Hepatocyte (in vitro differentiated cells): ENCODE data around the gene CLEC3A. TPM values are rescaled to one million over a fixed set of nuclear protein-coding genes. Genes with fewer than 3 reads are reported as not detected.
A peak's percentile ranks its signal among the peaks of the same experiment; 100 is the strongest.
"Not testable (repeated sequence)": the region's sequence is repeated elsewhere in the genome, so short reads cannot be mapped to it uniquely, and the experiment has no call there.

Experiments
- DNase-seq: peaks from one replicate; pipeline ENCODE4 v3.0.0-alpha.2; 2016; ENCODE audit warnings: low spot score
- H2AFZ ChIP-seq: fragments of 200-600 bp; sonication (generic); 2 replicates; pipeline ENCODE4 v1.6.0; 2016; ENCODE audit warnings: antibody characterized with exemption, mild to moderate bottlenecking
- H3K27ac ChIP-seq: fragments of 200-600 bp; sonication (generic); 2 replicates; pipeline ENCODE4 v1.5.1; 2016; ENCODE audit warnings: mild to moderate bottlenecking
- H3K27me3 ChIP-seq: fragments of 200-600 bp; sonication (generic); 2 replicates; pipeline ENCODE4 v1.6.1; 2016
- H3K36me3 ChIP-seq: fragments of 200-600 bp; sonication (generic); replicated peaks from 2 replicates; pipeline ENCODE4 v1.5.1; 2016; ENCODE audit warnings: low read depth; ENCODE audit not compliant: insufficient read depth
- H3K4me1 ChIP-seq: fragments of 200-600 bp; sonication (generic); 2 replicates; pipeline ENCODE4 v1.5.1; 2016; ENCODE audit warnings: mild to moderate bottlenecking, moderate library complexity; ENCODE audit not compliant: insufficient read depth
- H3K4me2 ChIP-seq: fragments of 200-600 bp; sonication (generic); 2 replicates; pipeline ENCODE4 v1.6.0; 2016
- H3K4me3 ChIP-seq: fragments of 200-600 bp; sonication (generic); 2 replicates; pipeline ENCODE4 v1.5.1; 2016; ENCODE audit warnings: mild to moderate bottlenecking
- H3K79me2 ChIP-seq: fragments of 200-600 bp; sonication (generic); 2 replicates; pipeline ENCODE4 v1.6.0; 2017; ENCODE audit warnings: mild to moderate bottlenecking
- H3K9me2 ChIP-seq: fragments of 200-600 bp; sonication (generic); replicated peaks from 2 replicates; pipeline ENCODE4 v1.6.0; 2017; ENCODE audit warnings: mild to moderate bottlenecking; ENCODE audit not compliant: insufficient read depth
- H3K9me3 ChIP-seq: fragments of 200-600 bp; sonication (generic); 2 replicates; pipeline ENCODE4 v1.5.1; 2016; ENCODE audit warnings: low read depth, mild to moderate bottlenecking
- H4K20me1 ChIP-seq: fragments of 200-600 bp; sonication (generic); 2 replicates; pipeline ENCODE4 v1.6.0; 2016; ENCODE audit warnings: mild to moderate bottlenecking; ENCODE audit not compliant: insufficient read depth, poor library complexity, severe bottlenecking
- EZH2 ChIP-seq: fragments of 200-600 bp; sonication (generic); IDR thresholded peaks from 2 replicates; pipeline ENCODE4 v1.6.1; 2016; ENCODE audit warnings: antibody characterized with exemption, mild to moderate bottlenecking, borderline replicate concordance
- EZH2phosphoT487 ChIP-seq: fragments of 200-600 bp; sonication (generic); IDR thresholded peaks from one replicate; pipeline ENCODE4 v1.6.1; 2018; ENCODE audit warnings: antibody characterized with exemption, mild to moderate bottlenecking, low read depth, moderate library complexity; ENCODE audit not compliant: unreplicated experiment, severe bottlenecking
- WGBS: methylation state at CpG from one replicate; pipeline ENCODE4 v1.1.6; 2016; ENCODE audit warnings: low lambda C conversion rate; ENCODE audit errors: missing lambda C conversion rate; 5-methylcytosine and 5-hydroxymethylcytosine counted together
- polyA plus RNA-seq: library from polyadenylated mRNA; unstranded; fragments of >200 nt; fragmentation: Nextera tagmentation; extraction: Ambion mirVana; gene quantifications from 2 replicates; pipeline ENCODE4 v1.2.1, GENCODE V29; 2016
- total RNA-seq: library from RNA; depleted of rRNA; stranded (reverse); fragments of >200 nt; gene quantifications from 2 replicates; pipeline ENCODE4 v1.2.3, GENCODE V29; 2014
- TF ChIP-seq, protein P1 (sequence below): fragments of 200-600 bp; sonication (generic); IDR thresholded peaks from 2 replicates; pipeline ENCODE4 v1.5.1; 2016; ENCODE audit warnings: antibody characterized with exemption, mild to moderate bottlenecking; ENCODE audit not compliant: poor library complexity

Gene CLEC3A
- total and polyA plus RNA-seq, 2 experiments from 2014 or later, result 3.5 to 3.8 TPM

DNA sequence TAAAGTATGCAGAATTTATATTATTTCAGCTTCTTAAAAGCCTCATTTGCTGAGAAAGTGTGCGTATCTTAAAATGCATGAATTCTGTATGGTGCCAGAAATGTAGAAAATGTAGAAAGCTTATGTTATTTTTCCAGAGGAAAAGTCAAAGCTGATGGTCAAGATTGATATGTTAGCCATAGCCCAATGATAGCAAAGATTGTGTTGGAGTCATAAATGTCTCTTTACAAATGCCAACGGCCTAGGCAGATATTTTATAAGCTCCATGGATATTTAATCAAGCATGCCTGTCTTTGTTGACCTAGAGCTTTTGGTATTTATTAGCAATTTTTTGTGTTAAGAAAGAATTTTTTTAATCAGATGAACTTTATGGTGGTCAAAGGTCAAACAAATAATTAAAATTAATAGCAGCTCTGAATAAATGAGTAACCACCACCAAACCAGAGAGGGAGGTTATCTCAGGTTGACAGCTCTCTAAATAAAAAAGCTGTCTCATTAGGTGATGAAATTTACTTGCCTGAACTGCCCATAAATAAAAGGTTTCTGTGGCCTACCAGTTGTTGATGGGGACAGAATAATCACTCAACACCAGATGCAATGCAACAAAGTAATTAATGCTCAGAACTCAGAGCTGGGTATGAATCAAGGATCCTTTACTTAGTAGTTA lies 28.5 kb downstream of the CLEC3A start:
- Histone ChIP-seq H3K27me3 (no peaks in the 10 kb centered on the region), H3K9me2 (no peaks in the 10 kb centered on the region), H4K20me1 (no peaks in the 10 kb centered on the region), H3K79me2 (no peaks in the 10 kb centered on the region), H2AFZ (no peak overlapping the region), H3K4me2 (no peak overlapping the region), H3K9me3 (no peaks in the 10 kb centered on the region), H3K27ac (no peak overlapping the region), H3K4me3 (no peak overlapping the region), H3K36me3 (no peaks in the 10 kb centered on the region), H3K4me1 (no peaks in the 10 kb centered on the region)
- no peak for DNase-seq
- 76% methylated on average over 2 of the region's 2 CpGs for WGBS
- no peak for TF ChIP-seq EZH2
- TF ChIP-seq, protein P1, sequence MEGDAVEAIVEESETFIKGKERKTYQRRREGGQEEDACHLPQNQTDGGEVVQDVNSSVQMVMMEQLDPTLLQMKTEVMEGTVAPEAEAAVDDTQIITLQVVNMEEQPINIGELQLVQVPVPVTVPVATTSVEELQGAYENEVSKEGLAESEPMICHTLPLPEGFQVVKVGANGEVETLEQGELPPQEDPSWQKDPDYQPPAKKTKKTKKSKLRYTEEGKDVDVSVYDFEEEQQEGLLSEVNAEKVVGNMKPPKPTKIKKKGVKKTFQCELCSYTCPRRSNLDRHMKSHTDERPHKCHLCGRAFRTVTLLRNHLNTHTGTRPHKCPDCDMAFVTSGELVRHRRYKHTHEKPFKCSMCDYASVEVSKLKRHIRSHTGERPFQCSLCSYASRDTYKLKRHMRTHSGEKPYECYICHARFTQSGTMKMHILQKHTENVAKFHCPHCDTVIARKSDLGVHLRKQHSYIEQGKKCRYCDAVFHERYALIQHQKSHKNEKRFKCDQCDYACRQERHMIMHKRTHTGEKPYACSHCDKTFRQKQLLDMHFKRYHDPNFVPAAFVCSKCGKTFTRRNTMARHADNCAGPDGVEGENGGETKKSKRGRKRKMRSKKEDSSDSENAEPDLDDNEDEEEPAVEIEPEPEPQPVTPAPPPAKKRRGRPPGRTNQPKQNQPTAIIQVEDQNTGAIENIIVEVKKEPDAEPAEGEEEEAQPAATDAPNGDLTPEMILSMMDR, result no peak
- no peak for TF ChIP-seq EZH2phosphoT487

DNA sequence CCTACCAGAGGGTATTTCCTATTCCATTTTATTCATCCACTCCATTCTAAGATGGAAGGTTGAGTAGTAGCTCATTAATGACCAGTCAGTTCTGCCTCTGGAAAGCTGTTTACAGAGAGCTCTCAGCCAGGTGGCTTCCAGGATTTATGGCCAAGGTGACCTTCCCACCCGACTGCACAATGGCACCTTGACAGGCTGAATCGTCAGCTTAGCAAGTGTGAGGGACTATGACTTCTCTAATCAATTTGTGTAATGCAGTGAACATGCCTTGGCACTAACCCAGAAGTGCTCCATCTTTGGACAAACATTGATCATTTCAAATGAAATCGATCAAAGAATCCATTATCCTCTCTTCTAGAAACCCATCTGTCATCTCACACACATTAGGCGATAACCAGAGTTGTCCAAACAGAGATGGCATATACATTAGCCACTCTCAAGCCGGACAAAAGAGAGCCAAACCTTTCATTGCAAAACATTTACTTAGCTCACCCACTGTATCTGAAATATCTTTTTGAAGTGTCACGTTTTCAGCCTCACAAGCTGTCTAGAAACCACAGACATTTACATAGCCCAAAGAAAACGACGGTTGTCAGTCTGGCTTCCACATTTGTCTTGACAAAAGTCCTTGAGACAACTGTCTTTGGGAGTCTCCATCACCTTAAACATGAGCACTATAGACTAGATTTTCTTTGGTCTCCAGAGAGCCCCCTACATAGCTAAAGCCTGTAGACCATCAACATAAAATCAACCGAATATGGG lies 35.6 kb downstream of the CLEC3A start:
- WGBS, result 74% methylated on average over 9 of the region's 9 CpGs
- Histone ChIP-seq H3K27me3 (no peaks in the 10 kb centered on the region), H2AFZ (no peak overlapping the region), H3K79me2 (no peaks in the 10 kb centered on the region), H4K20me1 (no peaks in the 10 kb centered on the region), H3K4me3 (no peak overlapping the region), H3K4me1 (no peaks in the 10 kb centered on the region), H3K4me2 (no peak overlapping the region), H3K27ac (no peak overlapping the region), H3K9me3 (no peaks in the 10 kb centered on the region), H3K36me3 (no peaks in the 10 kb centered on the region), H3K9me2 (no peaks in the 10 kb centered on the region)
- DNase-seq, result no peak
- TF ChIP-seq EZH2phosphoT487, result no peak
- TF ChIP-seq, protein P1, result no peak
- TF ChIP-seq EZH2, result no peak

DNA sequence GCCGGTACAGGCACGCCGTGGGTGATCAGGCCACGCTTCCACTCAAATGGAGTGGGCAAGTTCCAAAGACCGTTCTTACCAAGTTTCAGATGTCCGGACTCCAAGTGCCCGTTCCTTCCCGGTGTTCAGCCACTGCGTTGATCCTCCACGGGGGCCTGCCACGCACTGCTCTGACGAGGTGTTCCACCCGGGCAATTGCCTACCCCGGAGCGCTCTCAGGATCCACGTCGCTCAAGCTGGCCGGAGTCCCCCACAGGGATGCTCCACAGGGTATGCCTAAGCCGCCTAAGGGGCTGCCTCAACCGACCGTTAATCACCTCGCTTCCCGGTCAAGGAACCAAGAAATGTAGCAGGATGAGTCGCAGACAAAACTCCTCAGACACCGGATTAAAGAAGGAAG lies 37.5 kb downstream of the CLEC3A start:
- H4K20me1 ChIP-seq, H3K9me3 ChIP-seq, H3K79me2 ChIP-seq, DNase-seq, H3K36me3 ChIP-seq, H2AFZ ChIP-seq, H3K4me1 ChIP-seq, H3K9me2 ChIP-seq, H3K27me3 ChIP-seq, H3K27ac ChIP-seq, H3K4me3 ChIP-seq: not testable (repeated sequence)
- 83% methylated on average over 25 of the region's 25 CpGs for WGBS
- H3K4me2 ChIP-seq, result peak overlapping the region; percentile 56

DNA sequence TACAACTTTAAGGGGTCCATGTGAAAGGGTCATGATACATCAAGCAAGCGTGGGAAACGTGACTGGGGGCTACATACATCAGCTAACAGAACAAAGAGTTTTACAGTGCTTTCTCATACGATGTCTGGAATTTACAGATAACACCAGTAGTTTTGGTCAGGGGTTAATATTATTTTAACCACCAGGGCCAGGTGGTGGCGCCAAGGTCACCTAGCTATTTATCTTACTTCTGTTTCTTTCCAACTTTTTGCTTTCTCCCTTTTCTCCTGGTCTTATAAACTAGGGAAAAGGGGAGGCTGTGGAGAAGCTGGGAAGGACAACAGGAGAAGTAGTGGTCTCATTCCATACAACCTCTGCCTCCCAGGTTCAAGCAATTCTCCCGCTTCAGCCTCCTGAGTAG lies 37.9 kb downstream of the CLEC3A start:
- Histone ChIP-seq H3K27me3 (no peaks in the 10 kb centered on the region), H3K4me1 (no peaks in the 10 kb centered on the region), H2AFZ (no peak overlapping the region), H3K27ac (peak overlapping the region; percentile 13), H3K4me3 (no peak overlapping the region), H3K9me2 (no peaks in the 10 kb centered on the region), H3K4me2 (peak overlapping the region; percentile 56), H3K79me2 (no peaks in the 10 kb centered on the region), H3K36me3 (no peaks in the 10 kb centered on the region), H4K20me1 (no peaks in the 10 kb centered on the region), H3K9me3 (no peaks in the 10 kb centered on the region)
- no peak for TF ChIP-seq EZH2phosphoT487
- TF ChIP-seq, protein P1, result peak; percentile 4
- DNase-seq, result no peak
- WGBS, result 20% methylated on average over 5 of the region's 5 CpGs
